ENCODE data around the gene TRIM58. TPM values are rescaled to one million over a fixed set of nuclear protein-coding genes. Genes with fewer than 3 reads are reported as not detected.

The TRIM58 gene
- total RNA-seq, 1 experiment from 2014 or later = not detected

DNA sequence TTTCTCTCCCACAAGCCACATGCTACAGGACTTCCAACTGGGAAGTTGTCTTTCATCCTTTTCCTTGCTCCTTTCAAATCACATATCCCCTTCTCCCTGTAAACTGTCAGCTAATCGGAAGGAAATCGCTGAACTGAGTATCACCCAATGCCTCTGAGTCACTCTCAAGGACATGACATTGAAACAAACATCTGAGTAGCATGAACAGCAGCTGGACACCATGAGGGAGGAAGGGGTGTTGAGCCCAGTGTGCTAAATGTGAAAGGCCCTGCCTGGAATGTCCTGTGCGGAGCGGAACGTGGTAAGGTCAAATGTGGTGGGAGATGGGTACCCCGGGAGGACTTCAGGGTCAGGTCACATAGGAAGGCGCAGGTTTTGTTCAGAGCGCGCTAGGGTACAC, 67.9 kb downstream of the TRIM58 start, which contains the start of gene OR2AJ1:
OR2AJ1 (plus strand) TSS at position 22 of the 400 bp plus-strand sequence. CDS start 8,880 bp downstream, outside the sequence.
- no TSS peak for BruUV-seq (replicated peaks)
- Mint-ChIP-seq H3K36me3 (ENCODE audit: insufficient read depth, unreplicated experiment) (no peaks in the 10 kb centered on the region), H3K4me1 (ENCODE audit: low read depth, unreplicated experiment) (no peaks in the 10 kb centered on the region), H3K27me3 (ENCODE audit: unreplicated experiment) (no peaks in the 10 kb centered on the region), H3K9me3 (ENCODE audit: low read depth, unreplicated experiment) (peaks cover 21% of the 10 kb centered on the region), H3K27ac (ENCODE audit: unreplicated experiment) (no peak within 1 kb of the TSS), H3K4me3 (ENCODE audit: low read depth, unreplicated experiment) (no peak within 1 kb of the TSS)
- CTCF ChIA-PET = no interaction called here
- no peak for TF ChIP-seq CTCF (IDR thresholded peaks at IDR 0.05; ENCODE audit: unreplicated experiment)
- no peak for DNase-seq
- intact Hi-C loops (cut with micrococcal nuclease; ENCODE audit: unreplicated experiment) = no loop called here

Other genes starting within 250 kb of the TRIM58 start
- not detected in 2 replicates for gene OR13G1, start 177.4 kb upstream of the TRIM58 start, total RNA-seq (2022)
- gene OR6F1, start 140.5 kb upstream of the TRIM58 start, total RNA-seq (2022) = not detected in 2 replicates
- not detected in 2 replicates for gene OR14K1, start 118.6 kb upstream of the TRIM58 start, total RNA-seq (2022)
- not detected in 2 replicates for gene OR14A2, start 109.0 kb upstream of the TRIM58 start, total RNA-seq (2022)
- not detected in 2 replicates for gene OR1C1, start 96.6 kb upstream of the TRIM58 start, total RNA-seq (2022)
- gene OR14A16, start 33.1 kb upstream of the TRIM58 start, total RNA-seq (2022) = not detected in 2 replicates
- not detected in 2 replicates for gene OR11L1, start 15.3 kb upstream of the TRIM58 start, total RNA-seq (2022)
- gene OR2W3, start 38.4 kb downstream of the TRIM58 start, total RNA-seq (2022) = not detected in 2 replicates
- gene OR2T8, start 63.1 kb downstream of the TRIM58 start, total RNA-seq (2022) = not detected in 2 replicates
- not detected in 2 replicates for gene OR2AJ1, start 67.7 kb downstream of the TRIM58 start, total RNA-seq (2022)
- not detected in 2 replicates for gene OR2L8, start 91.7 kb downstream of the TRIM58 start, total RNA-seq (2022)
- not detected in 2 replicates for gene OR2AK2, start 108.0 kb downstream of the TRIM58 start, total RNA-seq (2022)
- not detected in 2 replicates for gene OR2L5, start 156.5 kb downstream of the TRIM58 start, total RNA-seq (2022)
- gene OR2L2, start 172.9 kb downstream of the TRIM58 start, total RNA-seq (2022) = 0.21 TPM in 1 of 2 replicates, not detected in the other
- gene OR2L3, start 189.6 kb downstream of the TRIM58 start, total RNA-seq (2022) = not detected in 2 replicates
- not detected in 2 replicates for gene OR2L13, start 238.0 kb downstream of the TRIM58 start, total RNA-seq (2022)